Jurkat, Clone E6-1 (cell line): ENCODE measurements around the gene RPS27A. TPM values are rescaled to one million over a fixed set of nuclear protein-coding genes. Genes with fewer than 3 reads are reported as not detected.
"Not testable (repeated sequence)": the region's sequence is repeated elsewhere in the genome, so short reads cannot be mapped to it uniquely, and the experiment has no call there.

Source experiments
- DNase-seq: peaks from one replicate; pipeline ENCODE4 v3.0.0-alpha.2; 2011; ENCODE audit warnings: low read depth, low spot score
- H3K4me3 ChIP-seq: 2 replicates; pipeline ENCODE4 v1.5.1; 2011; ENCODE audit warnings: mild to moderate bottlenecking, low read length, control low read depth, moderate library complexity
- polyA plus RNA-seq: library from polyadenylated mRNA; unstranded; fragments of >200 nt; gene quantifications from one replicate; pipeline ENCODE4 v1.2.1, GENCODE V29; 2012; ENCODE audit warnings: missing spikeins; ENCODE audit not compliant: insufficient read length, insufficient read depth

RPS27A gene
- 2,124 TPM for polyA plus RNA-seq

DNA sequence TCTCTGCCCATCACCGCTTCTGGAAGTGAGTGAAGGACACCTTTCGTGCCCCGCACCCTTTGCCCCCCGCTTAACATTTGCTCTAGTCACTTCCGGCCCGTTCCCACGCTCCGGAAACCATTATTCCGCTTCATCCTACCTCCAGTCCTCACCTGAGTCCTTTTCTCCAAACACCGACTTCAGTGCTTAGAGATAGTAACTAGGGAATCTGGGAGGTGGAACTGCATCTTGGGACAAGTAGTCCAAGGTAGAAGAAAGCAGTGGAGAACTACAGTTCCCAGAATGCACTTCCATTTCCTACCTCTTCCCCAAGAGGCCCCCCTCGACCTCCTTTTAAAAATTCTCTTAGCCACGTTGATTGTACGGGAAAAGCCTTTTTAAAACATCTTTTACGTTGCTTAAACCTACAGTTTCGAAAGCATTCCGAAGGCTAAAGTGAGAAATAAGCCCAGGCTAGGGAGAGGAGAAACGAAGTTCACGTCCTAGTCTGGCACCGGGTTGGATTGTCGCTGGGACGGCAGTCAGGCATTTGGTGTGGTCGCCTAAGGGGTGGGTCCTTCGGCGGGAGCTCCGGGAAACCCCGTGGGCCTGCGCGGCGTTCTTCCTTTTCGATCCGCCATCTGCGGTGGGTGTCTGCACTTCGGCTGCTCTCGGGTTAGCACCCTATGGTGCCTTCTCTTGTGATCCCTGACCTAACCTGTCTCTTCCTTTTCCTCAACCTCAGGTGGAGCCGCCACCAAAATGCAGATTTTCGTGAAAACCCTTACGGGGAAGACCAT, at the start of gene RPS27A, which contains the start of gene CLHC1:
Gene RPS27A, plus strand, starts transcription at position 605 of the 779 bp plus-strand sequence. Its CDS starts 137 bp downstream, at position 742.
Gene CLHC1, minus strand, starts transcription at position 210 of the 779 bp plus-strand sequence. CDS start 9,882 bp downstream, outside the sequence.
- peak within 1 kb of the TSS; percentile 84 for H3K4me3 ChIP-seq
- DNase-seq: peak; percentile 93

- H3K4me3 ChIP-seq, DNase-seq: not testable (repeated sequence)
These were observed 45.7 kb upstream of the RPS27A start for GRCh38 chr2:55186837-55187236.

DNA sequence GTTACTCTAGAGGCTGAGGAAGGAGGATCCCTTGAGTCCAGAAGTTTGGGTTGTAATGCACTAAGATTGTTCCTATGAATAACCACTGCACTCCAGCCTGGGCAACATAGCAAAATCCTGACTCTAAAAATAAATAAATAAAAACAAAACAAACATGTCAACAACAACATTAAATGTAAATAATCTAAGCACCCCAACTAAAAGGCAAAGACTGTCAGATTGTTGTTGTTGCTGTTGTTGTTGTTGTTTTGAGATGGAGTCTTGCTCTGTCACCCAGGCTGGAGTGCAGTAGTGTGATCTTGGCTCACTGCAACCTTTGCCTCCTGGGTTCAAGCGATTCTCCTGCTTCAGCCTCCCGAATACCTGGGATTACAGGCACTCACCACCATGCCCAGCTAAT, 40.6 kb upstream of the RPS27A start:
- DNase-seq, H3K4me3 ChIP-seq: not testable (repeated sequence)

DNA sequence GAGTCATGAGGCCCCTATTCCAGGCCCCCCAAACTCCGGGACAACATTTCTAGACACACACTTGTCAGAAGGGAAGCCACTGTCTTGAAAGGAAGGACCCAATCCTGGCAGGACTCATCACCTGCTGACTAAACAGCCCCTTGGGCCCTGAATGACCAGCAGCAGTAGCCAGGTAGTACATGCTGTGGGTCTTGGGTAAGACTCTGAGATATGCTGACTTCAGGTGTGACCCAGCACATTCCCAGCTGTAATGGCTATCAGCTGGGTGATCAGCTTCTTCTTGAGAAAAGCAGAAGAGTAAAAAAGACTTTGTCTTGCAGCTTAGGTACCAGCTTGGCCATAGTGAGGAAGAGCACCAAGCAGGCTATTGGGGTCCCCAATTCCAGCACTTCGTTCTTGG, 36.0 kb upstream of the RPS27A start:
- H3K4me3 ChIP-seq: no peak overlapping the region

GRCh38 chr2:55200416-55200815, 32.1 kb upstream of the RPS27A start:
- DNase-seq: no peak
- H3K4me3 ChIP-seq: no peak overlapping the region

More for the DNA sequence above, 36.0 kb upstream of the RPS27A start:
- DNase-seq: no peak

DNA sequence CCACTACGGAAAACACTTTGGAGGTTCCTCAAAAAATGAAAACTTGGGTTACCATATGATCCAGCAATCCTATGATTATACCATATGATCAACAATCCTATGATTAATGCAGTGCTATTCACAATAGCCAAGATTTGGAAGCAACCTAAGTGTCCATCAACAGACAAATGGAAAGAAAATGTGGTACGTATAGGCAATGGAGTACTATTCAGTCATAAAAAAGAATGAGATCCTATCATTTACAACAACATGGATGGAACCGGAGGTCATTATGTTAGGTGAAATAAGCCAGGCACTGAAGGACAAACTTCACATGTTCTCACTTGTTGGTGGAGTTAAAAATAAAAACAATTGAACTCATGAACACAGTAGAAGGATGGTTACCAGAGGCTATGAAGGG, 28.0 kb upstream of the RPS27A start:
- DNase-seq: no peak
- H3K4me3 ChIP-seq: no peak overlapping the region

GRCh38 chr2:55204950-55205349, 27.5 kb upstream of the RPS27A start:
- no peak overlapping the region for H3K4me3 ChIP-seq
- DNase-seq: no peak

DNA sequence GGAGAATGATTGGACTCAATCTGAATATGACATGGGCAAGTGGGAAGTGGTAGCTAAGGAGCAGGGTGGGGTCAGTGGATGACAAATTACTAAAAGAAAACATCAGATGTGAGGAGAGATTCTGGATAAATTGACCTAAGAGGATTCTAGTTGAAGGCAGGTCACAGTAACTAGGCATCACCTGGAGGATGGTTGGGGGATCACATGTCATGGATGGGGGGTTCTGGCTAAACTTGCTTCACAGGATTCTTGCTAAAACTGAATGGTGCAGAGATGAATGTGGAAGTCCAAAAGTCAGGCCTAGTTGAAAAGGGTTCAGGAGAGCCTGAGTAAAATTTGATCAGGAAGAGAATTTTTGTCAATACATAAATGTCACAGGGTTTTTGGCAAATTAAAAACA, 18.7 kb upstream of the RPS27A start:
- no peak for DNase-seq
- H3K4me3 ChIP-seq: no peak overlapping the region

DNA sequence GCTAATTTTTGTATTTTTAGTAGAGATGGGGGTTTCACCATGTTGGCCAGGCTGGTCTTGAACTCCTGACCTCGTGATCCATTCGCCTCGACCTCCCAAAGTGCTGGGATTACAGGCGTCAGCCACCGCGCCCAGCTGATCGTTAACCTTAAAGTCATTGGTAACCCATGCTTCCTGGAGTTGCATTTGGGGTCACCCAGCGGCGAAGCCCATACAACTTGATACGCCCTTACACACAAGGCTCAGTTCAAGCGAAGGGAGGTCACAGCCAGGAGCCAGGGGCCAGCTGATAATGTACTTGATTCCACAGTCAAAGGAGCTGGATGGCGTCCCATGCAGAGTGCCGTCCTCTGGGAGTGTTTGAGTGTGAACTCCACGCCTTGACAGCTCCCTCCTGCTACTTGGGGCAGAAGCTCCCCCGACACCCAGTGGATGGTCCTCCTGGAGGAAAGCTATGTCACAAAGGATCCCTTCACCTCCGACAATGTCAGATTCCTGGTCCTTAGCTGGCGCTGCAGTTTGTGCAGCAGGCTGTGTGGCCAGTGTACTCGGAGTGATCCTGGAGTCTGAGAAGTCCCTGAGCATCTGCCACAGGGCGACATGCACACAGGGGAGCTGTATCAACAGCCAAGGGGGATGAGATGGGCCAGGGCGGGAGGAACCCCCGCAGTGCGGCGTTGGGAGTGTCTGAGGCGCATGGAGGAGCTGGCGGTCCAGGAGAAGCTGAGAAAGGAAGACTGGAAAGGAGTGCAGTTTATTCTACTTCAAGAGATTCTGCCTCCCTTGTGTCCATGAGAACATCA, 8.3 kb upstream of the RPS27A start:
- DNase-seq: no peak
- H3K4me3 ChIP-seq: no peak overlapping the region

DNA sequence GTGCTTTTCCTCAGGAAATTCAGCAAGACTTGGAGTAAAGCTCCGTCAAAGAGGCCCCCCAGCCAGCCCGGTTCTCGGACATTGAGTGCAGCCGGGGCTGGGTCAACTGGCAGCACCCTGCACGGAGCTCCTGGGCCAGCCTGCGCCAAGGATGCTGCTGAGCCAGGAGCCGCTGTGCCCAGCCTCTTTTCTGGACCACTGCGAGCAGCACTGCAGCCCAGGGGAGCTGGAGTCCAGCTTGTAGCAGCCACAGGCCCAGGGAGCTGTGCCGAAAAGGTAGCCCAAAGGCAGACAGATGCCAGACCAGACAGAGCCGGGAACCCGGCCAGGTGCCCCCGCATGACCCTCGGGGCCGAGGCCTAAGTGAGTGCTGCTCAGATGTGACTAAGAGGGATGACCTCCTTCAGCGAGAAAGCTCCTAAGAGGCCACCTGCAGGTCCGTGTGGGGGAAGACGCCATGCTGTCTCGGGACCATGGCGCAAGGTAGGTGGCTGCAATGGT, 7.7 kb upstream of the RPS27A start:
- no peak for DNase-seq
- no peak overlapping the region for H3K4me3 ChIP-seq

DNA sequence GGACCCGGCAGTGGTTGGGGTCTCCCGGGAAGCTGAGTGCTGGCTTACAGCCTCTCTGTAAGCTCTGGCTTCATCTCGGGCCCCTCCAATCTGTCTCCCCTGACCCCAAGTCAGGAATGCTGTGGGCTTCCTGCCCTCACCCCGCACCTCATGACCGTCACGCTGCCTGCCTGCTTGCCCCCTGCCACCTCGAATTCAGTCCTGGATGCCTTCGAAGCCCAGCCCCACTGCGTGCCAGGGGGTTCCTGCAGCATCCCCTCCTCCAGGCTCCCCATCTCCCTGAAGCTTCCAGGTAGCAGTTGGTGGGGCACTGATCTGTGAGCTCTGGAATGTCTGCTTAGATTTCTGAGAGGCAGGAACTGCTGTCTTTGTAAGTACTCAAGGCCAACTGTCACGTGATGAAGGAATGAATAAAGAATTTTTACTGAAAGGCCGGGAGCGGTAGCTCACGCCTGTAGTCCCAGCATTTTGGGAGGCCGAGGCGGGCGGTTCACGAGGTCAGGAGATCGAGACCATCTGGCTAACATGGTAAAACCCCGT, 6.9 kb upstream of the RPS27A start:
- H3K4me3 ChIP-seq: no peak overlapping the region
- no peak for DNase-seq

GRCh38 chr2:55227437-55228225, 4.9 kb upstream of the RPS27A start:
- DNase-seq, H3K4me3 ChIP-seq: not testable (repeated sequence)

DNA sequence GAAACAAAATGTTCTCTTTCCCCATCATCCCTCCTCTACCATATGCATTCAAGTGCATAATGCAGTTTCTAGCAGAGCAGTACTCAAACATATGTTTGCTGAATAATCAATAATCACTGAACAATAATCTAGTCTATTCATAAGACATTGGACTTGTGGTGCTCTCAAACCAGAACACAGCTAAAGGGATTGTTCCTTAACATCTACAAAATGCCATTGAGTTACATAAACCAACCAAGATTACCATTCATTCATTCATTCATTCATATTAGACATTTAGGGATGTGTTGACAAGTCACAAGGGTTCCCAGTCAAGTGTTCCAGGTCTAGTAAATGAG, 4.3 kb upstream of the RPS27A start:
- no peak for DNase-seq

DNA sequence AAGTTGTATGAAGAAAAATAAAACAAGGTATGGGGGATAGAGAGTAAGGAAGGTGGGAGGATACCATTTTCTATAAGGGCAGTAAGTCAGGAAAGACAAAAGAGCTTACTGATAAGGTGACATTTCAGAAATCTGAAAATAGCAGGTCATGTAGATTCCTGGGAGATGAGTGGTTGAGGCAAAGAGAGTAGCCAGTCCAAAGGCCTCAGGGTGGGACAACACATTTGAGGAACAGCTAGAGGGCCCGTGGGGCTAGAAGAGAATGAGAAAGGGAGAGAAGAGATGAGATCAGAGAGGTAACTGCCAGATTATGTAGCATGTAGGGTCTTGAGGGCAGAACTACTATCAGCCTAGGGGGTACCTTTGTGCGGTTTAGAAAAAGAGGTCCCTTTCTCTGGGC, 3.3 kb upstream of the RPS27A start:
- no peak for DNase-seq
- no peak overlapping the region for H3K4me3 ChIP-seq

More for the DNA sequence above, 4.3 kb upstream of the RPS27A start:
- no peak overlapping the region for H3K4me3 ChIP-seq

- no peak overlapping the region for H3K4me3 ChIP-seq
These were observed 1.9 kb upstream of the RPS27A start for GRCh38 chr2:55230551-55230950.

GRCh38 chr2:55231546-55232083, 873 bp upstream of the RPS27A start:
- peak overlapping the region; percentile 84 for H3K4me3 ChIP-seq
- DNase-seq: no peak

More at GRCh38 chr2:55230551-55230950, 1.9 kb upstream of the RPS27A start:
- no peak for DNase-seq

- no peak for DNase-seq
- H3K4me3 ChIP-seq: peak overlapping the region; percentile 84
These were observed 572 bp downstream of the RPS27A start for GRCh38 chr2:55232863-55233657.

DNA sequence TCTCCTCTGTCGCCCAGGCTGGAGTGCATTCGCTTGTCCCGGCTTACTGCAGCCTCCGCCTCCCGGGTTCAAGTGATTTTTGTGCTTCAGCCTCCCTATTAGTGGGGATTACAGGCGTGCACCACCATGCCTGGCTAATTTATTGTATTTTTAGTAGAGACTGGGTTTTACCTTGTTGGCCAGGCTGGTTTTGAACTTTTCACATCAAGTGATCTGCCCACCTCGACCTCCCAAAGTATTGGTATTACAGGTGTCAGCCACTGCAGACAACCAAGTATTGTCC, 1.1 kb downstream of the RPS27A start:
- DNase-seq: no peak
- peak overlapping the region; percentile 84 for H3K4me3 ChIP-seq
